ENCODE measurements around the gene PLPPR4. TPM values are rescaled to one million over a fixed set of nuclear protein-coding genes. Genes with fewer than 3 reads are reported as not detected.
A peak's percentile ranks its signal among the peaks of the same experiment; 100 is the strongest.

Gene PLPPR4
- total RNA-seq, 1 experiment from 2014 or later, result 0.57 TPM

DNA sequence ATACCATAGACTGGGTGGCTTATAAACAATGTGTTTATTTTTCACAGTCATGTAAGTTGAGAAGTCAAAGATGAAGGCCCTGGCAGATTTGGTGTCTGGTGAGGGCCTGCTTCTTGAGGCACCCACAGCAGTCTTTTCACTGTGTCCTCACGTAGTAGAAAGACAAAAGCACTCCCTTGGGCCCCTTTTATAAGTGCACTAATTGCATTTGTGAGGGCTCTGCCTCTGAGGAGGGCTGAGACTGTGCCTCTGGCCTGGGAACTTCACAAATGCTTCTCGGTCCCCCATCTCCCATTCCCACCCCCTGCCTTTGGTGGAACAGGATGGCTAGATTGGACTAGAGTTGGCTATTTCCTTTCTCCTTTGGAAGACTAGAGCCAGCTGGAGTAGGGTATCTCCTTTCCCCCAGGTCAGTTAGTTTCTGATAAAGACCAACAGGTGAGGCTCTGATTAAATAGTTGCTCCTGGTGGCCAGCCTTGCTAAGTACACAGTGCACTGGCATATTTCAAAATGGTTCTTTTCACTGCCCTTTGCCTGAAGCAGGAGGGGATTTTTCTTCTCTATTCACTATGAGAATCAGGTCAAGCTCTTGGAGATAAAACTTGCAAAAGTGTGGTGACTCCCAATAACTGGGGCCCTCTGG is 82.9 kb downstream of the PLPPR4 start:
- DNase-seq (ENCODE audit: low spot score), result no peak

DNA sequence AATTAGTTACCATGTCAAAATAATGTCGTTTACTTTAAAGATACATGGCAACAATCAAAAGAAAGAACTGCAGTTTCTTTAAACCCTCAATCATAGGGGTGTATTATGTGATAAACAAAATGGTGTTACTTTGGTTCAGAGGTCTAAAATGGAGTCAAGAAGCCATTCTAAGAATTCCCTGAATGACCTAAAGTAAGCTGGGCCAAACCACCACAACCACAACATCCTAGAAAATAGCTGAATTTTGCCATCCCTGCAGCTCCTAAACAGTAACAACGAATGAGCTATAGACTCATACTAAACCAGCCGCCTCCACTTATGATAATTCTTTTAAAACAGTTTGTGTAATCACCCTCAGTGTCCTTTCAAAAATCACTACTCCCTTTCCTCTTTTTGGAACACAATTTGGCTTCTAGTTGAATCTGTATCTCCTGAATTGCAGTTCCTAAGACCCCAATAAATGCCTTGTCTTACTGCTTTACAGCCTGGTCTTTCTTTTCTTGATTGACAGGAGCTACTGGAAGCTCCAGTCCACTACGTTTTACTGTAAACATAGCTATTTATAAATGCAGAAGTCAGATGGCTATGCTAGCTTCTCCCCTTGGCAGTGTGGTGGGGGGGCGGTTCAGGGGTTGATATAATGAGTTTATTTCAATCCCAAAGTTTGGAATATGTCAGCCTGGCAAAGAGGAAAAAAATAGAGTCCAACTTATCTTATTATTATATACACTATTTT is 84.3 kb downstream of the PLPPR4 start:
- peak; percentile 4 for DNase-seq (ENCODE audit: low spot score)

DNA sequence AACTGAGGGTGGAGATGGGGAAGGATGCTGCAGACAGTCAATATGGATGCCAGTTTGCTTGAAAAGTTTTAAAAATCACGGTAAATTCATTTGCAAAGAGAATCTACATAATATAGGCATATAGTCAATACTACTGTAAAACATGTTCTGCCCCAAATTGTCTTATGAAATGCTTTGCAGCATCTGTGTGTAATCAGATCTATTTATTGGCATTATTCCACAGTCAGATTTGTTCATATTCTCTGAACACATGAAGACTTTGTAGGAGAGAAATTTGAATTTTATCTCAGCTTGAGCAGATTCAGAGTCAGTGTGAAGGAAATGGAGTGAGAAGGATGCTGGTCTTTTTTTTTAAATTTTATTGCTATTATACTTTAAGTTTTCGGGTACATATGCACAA is 88.5 kb downstream of the PLPPR4 start:
- DNase-seq (ENCODE audit: low spot score), result no peak

DNA sequence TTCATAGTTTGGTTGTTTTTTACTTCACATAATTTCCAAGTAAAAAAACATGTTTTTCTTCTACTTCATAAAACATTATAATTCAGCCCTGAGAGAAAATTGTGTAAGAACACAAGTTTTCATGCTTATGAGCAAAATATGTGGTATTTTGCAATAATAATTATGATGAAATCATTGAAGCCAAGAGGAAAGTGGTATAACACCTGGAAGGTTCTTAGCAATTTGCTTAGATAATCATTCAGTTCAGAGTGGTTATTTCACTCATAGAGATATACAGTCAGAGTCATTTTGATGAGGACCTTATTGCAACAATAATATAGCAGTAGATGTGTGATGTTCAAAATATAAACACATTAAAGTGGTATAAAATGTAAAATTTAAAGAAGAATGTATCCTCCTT is 94.5 kb downstream of the PLPPR4 start:
- no peak for DNase-seq (ENCODE audit: low spot score)

Measured in A172 (cell line).